HPDE6-E6E7 (cell line): ENCODE results near the gene MGRN1.

Experiments used
- DNase-seq: peaks from one replicate; pipeline ENCODE4 v3.0.0; 2011; ENCODE audit warnings: missing footprints; ENCODE audit errors: extremely low spot score

The MGRN1 gene

GRCh38 chr16:4686497-4687210 is 62.0 kb downstream of the MGRN1 start:
- no peak for DNase-seq

- no peak for DNase-seq
Measured at GRCh38 chr16:4687416-4687815, 62.8 kb downstream of the MGRN1 start.

GRCh38 chr16:4687946-4688673 is 63.5 kb downstream of the MGRN1 start:
- DNase-seq: no peak

GRCh38 chr16:4688674-4689045 is 64.0 kb downstream of the MGRN1 start:
- DNase-seq: no peak

- DNase-seq: no peak
Measured at GRCh38 chr16:4689091-4689671, 64.6 kb downstream of the MGRN1 start.

GRCh38 chr16:4689864-4690704 is 65.5 kb downstream of the MGRN1 start:
- no peak for DNase-seq

GRCh38 chr16:4690946-4691665 is 66.5 kb downstream of the MGRN1 start:
- no peak for DNase-seq

GRCh38 chr16:4691666-4692412 is 67.2 kb downstream of the MGRN1 start:
- DNase-seq: no peak

GRCh38 chr16:4692460-4693295 is 68.1 kb downstream of the MGRN1 start:
- no peak for DNase-seq

- peak; percentile 98 for DNase-seq
Measured at GRCh38 chr16:4693296-4693955, 68.8 kb downstream of the MGRN1 start, which contains the start of gene NUDT16L1. Gene NUDT16L1 (plus strand): TSS chr16:4693562. CDS start chr16:4693727, 165 bp downstream.

GRCh38 chr16:4693956-4694641 is 69.5 kb downstream of the MGRN1 start:
- no peak for DNase-seq

- DNase-seq: no peak
Measured at GRCh38 chr16:4694642-4695451, 70.2 kb downstream of the MGRN1 start.

- no peak for DNase-seq
Measured at GRCh38 chr16:4695473-4696171, 71.0 kb downstream of the MGRN1 start.

- DNase-seq: no peak
Measured at GRCh38 chr16:4696172-4696904, 71.7 kb downstream of the MGRN1 start.

GRCh38 chr16:4696905-4697847 is 72.5 kb downstream of the MGRN1 start:
- DNase-seq: no peak
